Measurements from ENCODE around the gene HS3ST2. TPM values are rescaled to one million over a fixed set of nuclear protein-coding genes. Genes with fewer than 3 reads are reported as not detected.
"Not testable (repeated sequence)": the region's sequence is repeated elsewhere in the genome, so short reads cannot be mapped to it uniquely, and the experiment has no call there.

Gene HS3ST2
- total RNA-seq, 2 donors from 2014 or later = not detected

DNA sequence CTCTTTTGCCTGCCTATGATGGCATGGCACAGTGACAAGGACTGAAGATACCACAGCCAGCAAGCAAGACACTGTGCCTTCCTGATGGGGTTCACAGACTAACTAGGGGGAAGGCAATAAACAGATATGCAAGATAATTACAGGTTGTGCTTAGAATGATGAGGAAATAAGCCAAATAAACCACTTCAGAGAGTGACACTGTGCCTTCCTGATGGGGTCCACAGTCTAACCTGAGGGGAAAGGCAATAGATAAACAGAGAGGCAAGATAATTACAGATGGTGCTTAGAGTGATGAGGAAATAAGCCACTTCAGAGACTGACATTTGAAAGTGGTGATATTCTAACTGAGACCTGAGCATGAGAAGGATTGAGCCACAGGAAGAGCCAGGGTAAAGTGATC is 84.2 kb downstream of the HS3ST2 start:
- H3K36me3 Mint-ChIP-seq (ENCODE audit: insufficient read depth in 2 of 2) = no peaks in the 10 kb centered on the region
- H3K4me3 Mint-ChIP-seq = no peak overlapping the region
- DNase-seq (no peak), ATAC-seq (replicated peaks in 1 of 2) (no peak)
- no peak overlapping the region for H3K27ac Mint-ChIP-seq
- no peaks in the 10 kb centered on the region for H3K4me1 Mint-ChIP-seq (ENCODE audit: low read depth)
- H3K9me3 Mint-ChIP-seq = no peaks in the 10 kb centered on the region
- peaks cover 20% of the 10 kb centered on the region for H3K27me3 Mint-ChIP-seq (ENCODE audit: low read depth)

- DNase-seq (peak; percentile 58 to 70), ATAC-seq (replicated peaks in 1 of 2) (no peak)
- Mint-ChIP-seq H3K27me3 (ENCODE audit: low read depth) (peaks cover 21% of the 10 kb centered on the region), H3K4me1 (ENCODE audit: low read depth) (no peaks in the 10 kb centered on the region), H3K27ac (no peak overlapping the region), H3K9me3 (no peaks in the 10 kb centered on the region), H3K36me3 (ENCODE audit: insufficient read depth in 2 of 2) (no peaks in the 10 kb centered on the region), H3K4me3 (no peak overlapping the region)
Measured at GRCh38 chr16:22898874-22899348, 84.9 kb downstream of the HS3ST2 start.

GRCh38 chr16:22899567-22899966 is 85.6 kb downstream of the HS3ST2 start:
- not testable (repeated sequence) for H3K4me1 Mint-ChIP-seq (ENCODE audit: low read depth); H3K4me3 Mint-ChIP-seq; DNase-seq; H3K36me3 Mint-ChIP-seq (ENCODE audit: insufficient read depth in 2 of 2); H3K27ac Mint-ChIP-seq; ATAC-seq (replicated peaks in 1 of 2); H3K9me3 Mint-ChIP-seq
- peaks cover 21% of the 10 kb centered on the region for H3K27me3 Mint-ChIP-seq (ENCODE audit: low read depth)

DNA sequence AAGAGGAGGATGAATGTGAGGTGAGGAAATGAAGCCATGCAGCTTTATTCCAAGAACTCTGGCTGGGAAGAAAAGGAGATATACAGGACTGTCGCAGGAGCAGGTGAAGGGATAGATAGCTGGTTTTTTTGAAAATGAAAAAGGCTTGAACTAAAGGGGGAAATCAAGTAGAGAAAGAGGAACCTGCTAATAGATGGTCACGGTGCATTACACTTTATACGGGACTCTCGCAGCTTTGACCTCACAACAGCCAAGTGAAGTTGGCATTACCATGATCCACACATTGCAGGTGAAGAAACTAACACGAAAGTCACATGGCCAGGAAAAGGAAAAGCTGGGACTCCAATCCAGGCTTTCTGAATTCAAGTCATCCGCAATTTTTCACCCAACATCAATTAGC is 86.9 kb downstream of the HS3ST2 start:
- no peaks in the 10 kb centered on the region for H3K9me3 Mint-ChIP-seq
- no peak for ATAC-seq (replicated peaks in 1 of 2)
- no peak overlapping the region for H3K4me3 Mint-ChIP-seq
- H3K27ac Mint-ChIP-seq = no peak overlapping the region
- no peaks in the 10 kb centered on the region for H3K4me1 Mint-ChIP-seq (ENCODE audit: low read depth)
- H3K36me3 Mint-ChIP-seq (ENCODE audit: insufficient read depth in 2 of 2) = no peaks in the 10 kb centered on the region
- H3K27me3 Mint-ChIP-seq (ENCODE audit: low read depth) = peaks cover 21% of the 10 kb centered on the region
- no peak for DNase-seq

DNA sequence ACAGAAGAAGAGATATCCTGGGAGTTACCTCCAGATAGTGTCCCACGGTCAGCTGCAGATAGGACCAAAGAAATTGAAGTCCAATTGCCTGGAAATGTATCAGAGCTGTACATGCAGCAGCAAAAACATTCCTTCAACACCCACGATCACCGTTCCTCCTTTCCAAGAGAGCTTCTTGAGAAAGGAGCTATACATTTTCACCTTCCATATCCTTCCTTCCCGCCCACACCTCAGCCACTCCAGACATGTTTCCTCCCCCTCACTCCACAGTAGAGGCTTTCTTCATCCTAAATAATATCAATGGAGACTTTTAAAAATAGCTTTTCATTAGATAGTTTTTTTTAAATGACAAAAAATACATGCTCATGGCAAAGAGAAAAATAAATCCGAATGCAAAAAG is 87.6 kb downstream of the HS3ST2 start:
- DNase-seq = no peak
- no peaks in the 10 kb centered on the region for H3K4me1 Mint-ChIP-seq (ENCODE audit: low read depth)
- no peak for ATAC-seq (replicated peaks in 1 of 2)
- no peak overlapping the region for H3K4me3 Mint-ChIP-seq
- H3K36me3 Mint-ChIP-seq (ENCODE audit: insufficient read depth in 2 of 2) = no peaks in the 10 kb centered on the region
- peaks cover 16% of the 10 kb centered on the region for H3K27me3 Mint-ChIP-seq (ENCODE audit: low read depth)
- no peaks in the 10 kb centered on the region for H3K9me3 Mint-ChIP-seq
- no peak overlapping the region for H3K27ac Mint-ChIP-seq

GRCh38 chr16:22903716-22904115 is 89.8 kb downstream of the HS3ST2 start:
- ATAC-seq (replicated peaks in 1 of 2) (no peak), DNase-seq (no peak)
- Mint-ChIP-seq H3K4me3 (no peak overlapping the region), H3K27ac (no peak overlapping the region), H3K4me1 (ENCODE audit: low read depth) (no peaks in the 10 kb centered on the region), H3K9me3 (no peaks in the 10 kb centered on the region), H3K36me3 (ENCODE audit: insufficient read depth in 2 of 2) (no peaks in the 10 kb centered on the region), H3K27me3 (ENCODE audit: low read depth) (peaks cover 17% of the 10 kb centered on the region)

GRCh38 chr16:22912654-22913053 is 98.7 kb downstream of the HS3ST2 start:
- Mint-ChIP-seq H3K27ac (no peak overlapping the region), H3K36me3 (ENCODE audit: insufficient read depth in 2 of 2) (no peaks in the 10 kb centered on the region)

GRCh38 chr16:22915003-22915402 is 101.0 kb downstream of the HS3ST2 start:
- peaks cover 14% of the 10 kb centered on the region for H3K27me3 Mint-ChIP-seq (ENCODE audit: low read depth)
- no peaks in the 10 kb centered on the region for H3K9me3 Mint-ChIP-seq
- no peak for ATAC-seq (replicated peaks in 1 of 2)
- no peak for DNase-seq
- no peak overlapping the region for H3K27ac Mint-ChIP-seq
- H3K36me3 Mint-ChIP-seq (ENCODE audit: insufficient read depth in 2 of 2) = no peaks in the 10 kb centered on the region
- no peak overlapping the region for H3K4me3 Mint-ChIP-seq
- no peaks in the 10 kb centered on the region for H3K4me1 Mint-ChIP-seq (ENCODE audit: low read depth)

More at GRCh38 chr16:22912654-22913053, 98.7 kb downstream of the HS3ST2 start:
- ATAC-seq (replicated peaks in 1 of 2) (no peak), DNase-seq (no peak)
- Mint-ChIP-seq H3K4me3 (no peak overlapping the region), H3K4me1 (ENCODE audit: low read depth) (no peaks in the 10 kb centered on the region), H3K9me3 (no peaks in the 10 kb centered on the region), H3K27me3 (ENCODE audit: low read depth) (peaks cover 8% of the 10 kb centered on the region)

GRCh38 chr16:22923491-22923890 is 109.5 kb downstream of the HS3ST2 start:
- H3K4me1 Mint-ChIP-seq (ENCODE audit: low read depth) = no peaks in the 10 kb centered on the region
- no peaks in the 10 kb centered on the region for H3K9me3 Mint-ChIP-seq
- H3K4me3 Mint-ChIP-seq = no peak overlapping the region
- no peak for DNase-seq
- H3K27me3 Mint-ChIP-seq (ENCODE audit: low read depth) = peaks cover 23% of the 10 kb centered on the region
- ATAC-seq (replicated peaks in 1 of 2) = no peak
- H3K36me3 Mint-ChIP-seq (ENCODE audit: insufficient read depth in 2 of 2) = no peaks in the 10 kb centered on the region
- H3K27ac Mint-ChIP-seq = no peak overlapping the region

DNA sequence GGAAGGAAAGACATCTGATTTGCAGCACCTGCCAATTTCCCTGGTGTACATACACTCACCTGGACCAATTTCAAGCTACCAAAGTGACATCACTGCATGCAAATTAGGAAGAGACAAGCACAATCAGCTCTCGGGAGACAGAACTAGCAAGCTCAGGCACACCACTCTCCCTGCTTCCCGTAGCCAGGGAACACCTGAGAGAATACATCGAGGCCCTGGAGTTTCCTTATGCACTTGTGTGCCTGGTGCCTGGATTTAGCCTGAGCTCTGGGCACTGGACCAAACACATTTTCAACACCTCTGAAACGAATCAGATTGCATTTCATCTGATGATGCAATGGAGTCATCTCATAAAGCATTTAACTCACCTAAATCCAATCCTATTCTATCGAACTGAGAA is 110.5 kb downstream of the HS3ST2 start:
- peaks cover 21% of the 10 kb centered on the region for H3K27me3 Mint-ChIP-seq (ENCODE audit: low read depth)
- no peaks in the 10 kb centered on the region for H3K4me1 Mint-ChIP-seq (ENCODE audit: low read depth)
- DNase-seq = no peak
- H3K27ac Mint-ChIP-seq = no peak overlapping the region
- no peaks in the 10 kb centered on the region for H3K36me3 Mint-ChIP-seq (ENCODE audit: insufficient read depth in 2 of 2)
- no peaks in the 10 kb centered on the region for H3K9me3 Mint-ChIP-seq
- H3K4me3 Mint-ChIP-seq = no peak overlapping the region
- no peak for ATAC-seq (replicated peaks in 1 of 2)

DNA sequence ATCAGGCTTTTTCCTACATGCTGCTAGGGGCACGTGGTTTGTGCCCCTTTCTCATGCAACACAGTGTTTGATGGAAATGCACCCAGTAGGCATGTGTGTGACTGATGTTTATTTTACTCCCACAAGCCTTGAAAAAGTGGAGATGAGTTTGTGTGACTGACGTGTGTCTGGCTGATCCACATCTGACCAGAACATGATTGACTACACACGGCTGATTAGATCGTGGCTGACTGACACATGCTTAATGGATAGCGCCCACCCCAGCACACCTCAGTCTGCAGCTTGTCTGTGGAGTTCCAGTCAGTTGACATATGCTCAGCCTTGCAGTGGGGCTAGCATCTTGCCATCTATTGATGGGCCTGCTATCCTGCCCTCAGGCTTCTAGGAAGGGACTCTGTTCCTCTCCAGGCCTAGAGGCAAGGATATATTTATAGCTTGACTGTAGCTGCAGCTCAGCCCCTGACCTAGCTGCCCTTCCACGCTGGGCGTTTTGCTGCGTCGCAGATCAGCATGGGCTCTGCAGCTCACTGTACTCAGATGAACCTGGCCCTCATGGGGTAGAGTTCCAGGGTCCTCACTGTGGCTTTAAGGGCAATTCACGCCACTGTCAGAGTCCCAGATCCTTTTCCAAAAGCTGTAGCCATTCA is 112.3 kb downstream of the HS3ST2 start:
- Mint-ChIP-seq H3K4me1 (ENCODE audit: low read depth) (no peaks in the 10 kb centered on the region), H3K36me3 (ENCODE audit: insufficient read depth in 2 of 2) (no peaks in the 10 kb centered on the region), H3K4me3 (no peak overlapping the region), H3K9me3 (no peaks in the 10 kb centered on the region), H3K27me3 (ENCODE audit: low read depth) (peaks cover 16% of the 10 kb centered on the region), H3K27ac (no peak overlapping the region)
- ATAC-seq (replicated peaks in 1 of 2) = no peak
- no peak for DNase-seq

DNA sequence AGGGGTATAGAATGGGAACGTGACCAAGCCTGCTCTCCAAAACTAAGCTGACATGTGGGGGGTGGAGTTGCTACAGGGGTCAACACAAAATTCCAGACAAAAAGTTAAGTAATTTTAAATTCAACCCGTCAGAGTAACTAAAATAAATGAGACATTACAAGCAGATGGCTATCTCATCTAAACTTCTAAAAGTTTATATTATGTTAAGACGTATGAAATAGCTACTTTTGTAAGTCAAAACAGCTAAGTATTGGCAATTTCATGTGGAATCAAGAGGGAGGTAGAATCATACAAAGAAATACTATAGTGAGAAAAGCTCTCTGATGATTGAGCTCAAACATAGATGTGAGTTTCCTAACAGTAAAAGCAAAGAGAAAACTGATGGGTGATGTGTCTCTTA is 113.3 kb downstream of the HS3ST2 start:
- ATAC-seq (replicated peaks in 1 of 2) (no peak), DNase-seq (no peak)
- Mint-ChIP-seq H3K4me3 (no peak overlapping the region), H3K27ac (no peak overlapping the region), H3K4me1 (ENCODE audit: low read depth) (no peaks in the 10 kb centered on the region), H3K27me3 (ENCODE audit: low read depth) (peaks cover 12% of the 10 kb centered on the region), H3K9me3 (no peaks in the 10 kb centered on the region), H3K36me3 (ENCODE audit: insufficient read depth in 2 of 2) (no peaks in the 10 kb centered on the region)

DNA sequence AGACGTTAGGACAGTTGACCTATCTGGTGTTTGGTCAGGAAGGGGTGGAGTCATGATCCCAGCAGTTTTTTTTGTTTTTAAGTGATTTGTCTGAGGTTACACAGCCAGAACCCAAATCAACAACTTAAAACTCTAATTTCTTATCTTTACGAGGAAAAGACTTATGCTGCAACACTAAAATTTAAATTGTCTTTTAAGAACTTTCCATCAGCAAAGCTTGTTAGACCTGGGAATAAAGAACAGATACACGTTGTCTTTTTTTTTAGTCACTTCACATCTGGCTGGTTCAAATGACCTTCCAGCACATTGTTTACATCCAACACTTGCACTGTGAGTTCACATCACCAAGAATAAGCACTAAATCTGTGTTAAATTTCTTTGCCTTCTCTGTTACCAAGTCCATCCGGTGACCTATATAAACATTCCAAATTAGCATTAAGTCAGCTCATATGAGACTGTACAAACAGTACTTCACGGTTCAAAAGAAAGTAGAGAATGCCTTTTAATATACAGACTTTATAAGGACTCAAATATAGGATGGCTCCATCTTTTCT is 115.0 kb downstream of the HS3ST2 start:
- Mint-ChIP-seq H3K4me3 (no peak overlapping the region), H3K36me3 (ENCODE audit: insufficient read depth in 2 of 2) (no peaks in the 10 kb centered on the region), H3K9me3 (no peaks in the 10 kb centered on the region), H3K27ac (no peak overlapping the region), H3K27me3 (ENCODE audit: low read depth) (peaks cover 20% of the 10 kb centered on the region), H3K4me1 (ENCODE audit: low read depth) (no peaks in the 10 kb centered on the region)
- ATAC-seq (replicated peaks in 1 of 2) = no peak
- DNase-seq = no peak

DNA sequence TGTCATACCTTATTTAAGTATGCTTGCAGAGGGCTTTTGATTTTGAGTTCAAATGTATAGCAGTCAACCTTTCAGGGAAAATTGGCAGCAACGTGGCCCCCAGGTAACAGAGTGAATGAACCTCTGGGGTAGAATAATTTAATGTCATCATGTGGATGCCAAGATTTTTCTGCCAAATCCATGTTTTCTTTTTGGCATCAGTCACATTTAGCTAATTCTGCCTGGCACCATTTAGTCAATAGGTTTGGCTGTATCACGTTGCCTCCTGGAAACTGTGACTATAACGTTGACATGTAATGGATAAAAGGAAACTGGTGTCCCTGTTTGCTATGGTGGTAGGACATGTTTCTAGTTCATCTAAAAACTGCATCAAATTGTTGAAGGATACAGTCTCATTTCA is 115.5 kb downstream of the HS3ST2 start:
- no peaks in the 10 kb centered on the region for H3K9me3 Mint-ChIP-seq
- no peak overlapping the region for H3K4me3 Mint-ChIP-seq
- H3K4me1 Mint-ChIP-seq (ENCODE audit: low read depth) = no peaks in the 10 kb centered on the region
- ATAC-seq (replicated peaks in 1 of 2) (no peak), DNase-seq (no peak)
- H3K27ac Mint-ChIP-seq = no peak overlapping the region
- H3K36me3 Mint-ChIP-seq (ENCODE audit: insufficient read depth in 2 of 2) = no peaks in the 10 kb centered on the region
- H3K27me3 Mint-ChIP-seq (ENCODE audit: low read depth) = peaks cover 20% of the 10 kb centered on the region
